ENCODE measurements around the gene SLC9A9.

- TF ChIP-seq SMARCA4 (IDR thresholded peaks at IDR 0.05) (no peak), ZNF561 (CRISPR knock-in tag; conservative IDR thresholded peaks at IDR 0.05) (no peak), ZNF184 (CRISPR knock-in tag; IDR thresholded peaks at IDR 0.05) (no peak), TAF9B (IDR thresholded peaks at IDR 0.05; ENCODE audit: partially characterized antibody) (no peak)
These were observed 37.9 kb downstream of the SLC9A9 start for GRCh38 chr3:143810166-143810952.
